Fibroblast of lung (primary cell): ENCODE results near the gene GSTM2.

Experiments
- EZH2 ChIP-seq: IDR thresholded peaks from 2 replicates; pipeline ENCODE4 v1.5.1; 2012; ENCODE audit warnings: low read length, control low read depth, mild to moderate bottlenecking; ENCODE audit errors: missing control alignments
- TF ChIP-seq, protein P1 (sequence below), 2 donors: IDR thresholded peaks in 1 of 2; conservative IDR thresholded peaks in 1 of 2; 1 replicate in 1 of 2; 2 replicates in 1 of 2; pipeline ENCODE4 v1.5.1; 2011 to 2012; ENCODE audit warnings: low read length in 2 of 2, control low read depth in 1 of 2, inconsistent platforms in 1 of 2, low read depth in 1 of 2, mild to moderate bottlenecking in 1 of 2

DNA sequence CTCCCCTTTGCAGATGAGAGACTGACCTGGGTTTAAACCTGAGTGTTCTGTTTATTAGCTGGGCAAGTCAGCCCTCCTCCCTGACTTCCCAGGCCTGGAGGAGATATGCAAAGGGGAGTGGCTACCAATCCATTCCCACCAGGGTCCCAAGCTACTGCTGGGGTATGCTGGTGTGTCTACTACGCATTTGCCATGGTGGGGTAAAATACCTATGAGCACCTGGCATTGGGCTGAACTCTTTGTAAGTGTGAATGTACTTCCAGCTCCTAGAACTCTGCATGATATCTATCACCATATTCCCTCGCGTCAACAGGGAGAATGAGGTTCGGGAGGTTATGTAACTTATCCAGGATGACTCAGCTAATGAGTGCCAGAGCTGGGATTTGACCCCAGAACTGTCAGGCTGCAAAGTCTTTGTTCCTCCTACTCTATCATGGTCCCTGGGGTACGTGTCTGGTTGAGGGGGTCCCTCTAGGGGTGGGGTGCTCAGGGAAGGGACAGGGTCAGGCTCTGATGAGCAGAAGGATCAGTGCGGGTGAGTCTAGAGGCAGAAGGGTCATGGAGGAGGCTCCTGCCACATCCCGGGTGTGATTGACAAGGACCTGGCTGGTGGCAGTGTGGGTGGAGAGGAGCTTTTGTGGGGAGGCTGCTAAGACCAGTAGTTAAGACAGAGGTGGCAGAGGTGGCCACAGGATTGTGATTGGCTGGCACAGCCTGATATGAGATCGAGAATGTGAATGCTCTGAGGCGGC is 31.5 kb upstream of the GSTM2 start:
- TF ChIP-seq, protein P1, sequence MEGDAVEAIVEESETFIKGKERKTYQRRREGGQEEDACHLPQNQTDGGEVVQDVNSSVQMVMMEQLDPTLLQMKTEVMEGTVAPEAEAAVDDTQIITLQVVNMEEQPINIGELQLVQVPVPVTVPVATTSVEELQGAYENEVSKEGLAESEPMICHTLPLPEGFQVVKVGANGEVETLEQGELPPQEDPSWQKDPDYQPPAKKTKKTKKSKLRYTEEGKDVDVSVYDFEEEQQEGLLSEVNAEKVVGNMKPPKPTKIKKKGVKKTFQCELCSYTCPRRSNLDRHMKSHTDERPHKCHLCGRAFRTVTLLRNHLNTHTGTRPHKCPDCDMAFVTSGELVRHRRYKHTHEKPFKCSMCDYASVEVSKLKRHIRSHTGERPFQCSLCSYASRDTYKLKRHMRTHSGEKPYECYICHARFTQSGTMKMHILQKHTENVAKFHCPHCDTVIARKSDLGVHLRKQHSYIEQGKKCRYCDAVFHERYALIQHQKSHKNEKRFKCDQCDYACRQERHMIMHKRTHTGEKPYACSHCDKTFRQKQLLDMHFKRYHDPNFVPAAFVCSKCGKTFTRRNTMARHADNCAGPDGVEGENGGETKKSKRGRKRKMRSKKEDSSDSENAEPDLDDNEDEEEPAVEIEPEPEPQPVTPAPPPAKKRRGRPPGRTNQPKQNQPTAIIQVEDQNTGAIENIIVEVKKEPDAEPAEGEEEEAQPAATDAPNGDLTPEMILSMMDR (conservative IDR thresholded peaks at IDR 0.05 in 1 of 2, IDR thresholded peaks at IDR 0.05 in 1 of 2; ENCODE audit: low read depth in 1 of 2, low read length in 2 of 2): no peak
- no peak for TF ChIP-seq EZH2
